ENCODE results near the gene SAA2. TPM values are rescaled to one million over a fixed set of nuclear protein-coding genes. Genes with fewer than 3 reads are reported as not detected.

SAA2 gene
- total and polyA plus RNA-seq, 2 donors from 2014 or later, result 4.4 to 82.0 TPM

DNA sequence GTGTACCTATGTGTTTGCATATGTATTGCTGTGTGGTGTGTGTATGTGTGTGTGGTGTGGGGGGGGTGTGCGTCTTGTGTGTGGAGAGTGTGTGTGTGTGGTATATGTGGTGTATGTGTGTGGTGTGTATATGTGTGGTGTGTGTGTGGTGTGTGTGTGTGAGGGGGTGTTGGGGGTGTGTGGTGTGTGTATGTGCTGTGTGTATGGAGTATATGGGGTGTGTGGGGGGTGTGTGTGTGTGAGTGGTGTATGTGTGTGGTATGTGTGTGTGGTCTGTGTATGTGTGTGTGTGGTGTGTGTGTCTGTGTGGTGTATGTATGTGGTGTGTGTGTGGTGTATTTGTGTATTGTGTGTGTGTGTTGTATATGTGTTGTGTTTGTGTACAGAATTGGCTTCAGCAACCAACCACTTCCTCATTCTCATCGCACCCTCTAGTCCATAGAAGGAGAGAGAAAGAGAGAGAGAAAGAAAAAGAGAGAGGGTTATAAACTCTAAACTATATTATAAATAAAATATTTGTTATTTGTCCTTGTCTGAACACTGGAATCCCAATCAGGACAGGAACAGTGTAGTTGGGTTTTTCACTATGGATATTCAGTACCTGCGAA lies 25.6 kb downstream of the SAA2 start:
- TF ChIP-seq, protein P1, sequence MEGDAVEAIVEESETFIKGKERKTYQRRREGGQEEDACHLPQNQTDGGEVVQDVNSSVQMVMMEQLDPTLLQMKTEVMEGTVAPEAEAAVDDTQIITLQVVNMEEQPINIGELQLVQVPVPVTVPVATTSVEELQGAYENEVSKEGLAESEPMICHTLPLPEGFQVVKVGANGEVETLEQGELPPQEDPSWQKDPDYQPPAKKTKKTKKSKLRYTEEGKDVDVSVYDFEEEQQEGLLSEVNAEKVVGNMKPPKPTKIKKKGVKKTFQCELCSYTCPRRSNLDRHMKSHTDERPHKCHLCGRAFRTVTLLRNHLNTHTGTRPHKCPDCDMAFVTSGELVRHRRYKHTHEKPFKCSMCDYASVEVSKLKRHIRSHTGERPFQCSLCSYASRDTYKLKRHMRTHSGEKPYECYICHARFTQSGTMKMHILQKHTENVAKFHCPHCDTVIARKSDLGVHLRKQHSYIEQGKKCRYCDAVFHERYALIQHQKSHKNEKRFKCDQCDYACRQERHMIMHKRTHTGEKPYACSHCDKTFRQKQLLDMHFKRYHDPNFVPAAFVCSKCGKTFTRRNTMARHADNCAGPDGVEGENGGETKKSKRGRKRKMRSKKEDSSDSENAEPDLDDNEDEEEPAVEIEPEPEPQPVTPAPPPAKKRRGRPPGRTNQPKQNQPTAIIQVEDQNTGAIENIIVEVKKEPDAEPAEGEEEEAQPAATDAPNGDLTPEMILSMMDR (IDR thresholded peaks at IDR 0.05; ENCODE audit: borderline replicate concordance, extremely low read depth, insufficient read depth), result no peak
- Histone ChIP-seq H3K9ac (ENCODE audit: low read length in 3 of 3) (no peak overlapping the region), H3K4me1 (ENCODE audit: control insufficient read depth in 2 of 3, insufficient read depth in 2 of 3, low read depth in 1 of 3, low read length in 3 of 3) (no peaks in the 10 kb centered on the region), H3K36me3 (ENCODE audit: control insufficient read depth in 2 of 3, insufficient read depth in 3 of 3, low read length in 3 of 3) (no peaks in the 10 kb centered on the region), H3K27ac (ENCODE audit: low read depth in 2 of 2, low read length in 2 of 2) (no peak overlapping the region), H3K4me3 (ENCODE audit: low read length in 3 of 3) (no peak overlapping the region), H3K27me3 (ENCODE audit: control insufficient read depth, insufficient read depth, low read length) (no peaks in the 10 kb centered on the region), H3K9me3 (ENCODE audit: control insufficient read depth in 2 of 3, insufficient read depth in 1 of 3, low read length in 3 of 3) (no peaks in the 10 kb centered on the region)
- DNase-seq (no peak), FAIRE-seq (no peak)
- intact Hi-C loops (cut with DNase I), result no loop called here

DNA sequence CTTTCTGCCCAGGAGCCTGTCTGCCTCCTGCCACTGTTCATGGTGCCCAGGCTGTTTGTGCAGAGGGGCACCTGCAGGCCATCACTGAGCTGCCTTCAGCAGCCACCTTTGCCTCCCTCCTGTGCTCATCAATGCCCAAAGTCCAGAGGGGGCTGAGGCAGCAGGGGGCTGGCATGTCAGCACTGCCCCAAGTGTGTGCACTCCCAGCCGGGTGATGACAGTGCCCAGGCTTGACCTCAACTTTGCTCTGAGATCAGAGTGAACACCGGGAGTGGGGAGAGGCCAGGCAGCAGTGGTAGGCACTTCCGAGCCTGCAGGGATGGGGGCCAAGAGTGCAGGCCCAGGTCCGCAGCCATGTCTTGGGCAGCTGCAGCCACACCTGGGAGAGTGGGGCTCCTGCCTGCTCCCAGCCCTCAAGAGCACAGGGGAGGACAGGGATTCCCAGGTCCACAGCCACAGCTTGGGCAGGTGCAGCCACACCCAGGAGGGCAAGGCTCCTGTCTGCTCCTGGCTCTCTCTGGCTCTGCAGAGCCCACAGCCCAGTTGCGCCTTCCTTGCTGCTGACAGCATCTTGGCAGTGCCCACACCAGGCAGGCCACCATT lies 27.1 kb downstream of the SAA2 start:
- TF ChIP-seq, protein P1 (IDR thresholded peaks at IDR 0.05; ENCODE audit: borderline replicate concordance, extremely low read depth, insufficient read depth), result no peak
- Histone ChIP-seq H3K4me3 (ENCODE audit: low read length in 3 of 3) (no peak overlapping the region), H3K27ac (ENCODE audit: low read depth in 2 of 2, low read length in 2 of 2) (no peak overlapping the region), H3K27me3 (ENCODE audit: control insufficient read depth, insufficient read depth, low read length) (no peaks in the 10 kb centered on the region), H3K36me3 (ENCODE audit: control insufficient read depth in 2 of 3, insufficient read depth in 3 of 3, low read length in 3 of 3) (no peaks in the 10 kb centered on the region), H3K9me3 (ENCODE audit: control insufficient read depth in 2 of 3, insufficient read depth in 1 of 3, low read length in 3 of 3) (no peaks in the 10 kb centered on the region), H3K4me1 (ENCODE audit: control insufficient read depth in 2 of 3, insufficient read depth in 2 of 3, low read depth in 1 of 3, low read length in 3 of 3) (no peaks in the 10 kb centered on the region), H3K9ac (ENCODE audit: low read length in 3 of 3) (no peak overlapping the region)
- DNase-seq, result peak in 1 of 5 donors; percentile 42
- FAIRE-seq, result no peak
- intact Hi-C loops (cut with DNase I), result no loop called here

DNA sequence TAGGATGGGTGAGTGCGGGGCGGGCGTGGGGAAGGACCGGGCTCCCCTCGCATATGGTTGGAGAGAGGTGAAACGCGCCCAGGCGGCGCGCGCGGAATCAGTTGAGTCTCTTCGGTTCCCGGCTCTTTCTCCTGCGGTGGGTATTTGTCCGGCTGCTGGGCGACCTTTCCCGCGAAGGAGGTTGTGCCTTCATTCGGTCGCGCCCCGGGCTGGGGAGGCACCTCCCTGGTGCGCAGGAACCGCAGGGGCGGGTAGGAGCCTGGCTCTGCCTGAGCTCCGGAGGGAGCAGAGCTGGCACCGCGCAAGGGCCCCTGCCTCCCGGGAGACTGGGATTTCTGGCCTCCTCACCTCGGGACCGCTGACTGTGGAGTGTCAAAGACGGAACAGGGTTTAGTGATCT lies 39.4 kb downstream of the SAA2 start:
- Histone ChIP-seq H3K27me3 (ENCODE audit: control insufficient read depth, insufficient read depth, low read length) (no peaks in the 10 kb centered on the region), H3K9ac (ENCODE audit: low read length in 3 of 3) (no peak overlapping the region), H3K4me3 (ENCODE audit: low read length in 3 of 3) (no peak overlapping the region), H3K36me3 (ENCODE audit: control insufficient read depth in 2 of 3, insufficient read depth in 3 of 3, low read length in 3 of 3) (no peaks in the 10 kb centered on the region), H3K27ac (ENCODE audit: low read depth in 2 of 2, low read length in 2 of 2) (no peak overlapping the region), H3K4me1 (ENCODE audit: control insufficient read depth in 2 of 3, insufficient read depth in 2 of 3, low read depth in 1 of 3, low read length in 3 of 3) (no peaks in the 10 kb centered on the region), H3K9me3 (ENCODE audit: control insufficient read depth in 2 of 3, insufficient read depth in 1 of 3, low read length in 3 of 3) (no peaks in the 10 kb centered on the region)
- intact Hi-C loops (cut with DNase I), result no loop called here
- DNase-seq, result peak in 1 of 5 donors; percentile 49
- TF ChIP-seq, protein P1 (IDR thresholded peaks at IDR 0.05; ENCODE audit: borderline replicate concordance, extremely low read depth, insufficient read depth), result no peak
- FAIRE-seq, result no peak

Measured in kidney (tissue), 14 donors.